GM21526 (cell line): Measurements from ENCODE around the gene NPLOC4.

Source experiments
- ATAC-seq: cut with Tn5 transposase; IDR thresholded peaks from one replicate; pipeline ENCODE4 v1.9.1; 2021; ENCODE audit warnings: moderate library complexity; ENCODE audit not compliant: unreplicated experiment, low FRiP score

Gene NPLOC4

GRCh38 chr17:81569986-81570514 lies 66.9 kb downstream of the NPLOC4 start:
- ATAC-seq, result no peak

- ATAC-seq, result no peak
Observed at GRCh38 chr17:81568416-81568815, 68.5 kb downstream of the NPLOC4 start.

GRCh38 chr17:81567191-81567590 lies 69.7 kb downstream of the NPLOC4 start:
- ATAC-seq, result no peak

- ATAC-seq, result no peak
Observed at GRCh38 chr17:81566461-81567126, 70.3 kb downstream of the NPLOC4 start.

- no peak for ATAC-seq
Observed at GRCh38 chr17:81565231-81565630, 71.7 kb downstream of the NPLOC4 start.

GRCh38 chr17:81564778-81565177 lies 72.1 kb downstream of the NPLOC4 start:
- no peak for ATAC-seq

- ATAC-seq, result no peak
Observed at GRCh38 chr17:81563861-81564586, 72.9 kb downstream of the NPLOC4 start.

- ATAC-seq, result no peak
Observed at GRCh38 chr17:81561494-81561885, 75.4 kb downstream of the NPLOC4 start.

GRCh38 chr17:81558941-81559806 lies 77.7 kb downstream of the NPLOC4 start:
- ATAC-seq, result no peak

- ATAC-seq, result no peak
Observed at GRCh38 chr17:81558115-81558468, 78.8 kb downstream of the NPLOC4 start.

- ATAC-seq, result no peak
Observed at GRCh38 chr17:81557276-81558114, 79.4 kb downstream of the NPLOC4 start.

- no peak for ATAC-seq
Observed at GRCh38 chr17:81556863-81557262, 80.0 kb downstream of the NPLOC4 start.

GRCh38 chr17:81556175-81556691 lies 80.7 kb downstream of the NPLOC4 start:
- no peak for ATAC-seq

- ATAC-seq, result no peak
Observed at GRCh38 chr17:81553616-81554181, 83.2 kb downstream of the NPLOC4 start.

GRCh38 chr17:81553018-81553615 lies 83.8 kb downstream of the NPLOC4 start:
- ATAC-seq, result peak; percentile 31

- peak; percentile 36 for ATAC-seq
Observed at GRCh38 chr17:81552244-81553017, 84.5 kb downstream of the NPLOC4 start, which contains the start of gene FAAP100. TSS of gene FAAP100 (minus strand) at chr17:81552353. CDS start at chr17:81552330, 23 bp downstream.

- ATAC-seq, result peak; percentile 25
Observed at GRCh38 chr17:81551458-81552243, 85.3 kb downstream of the NPLOC4 start.
